Measurements from ENCODE around the gene DSG2.

- TF ChIP-seq, protein P1, sequence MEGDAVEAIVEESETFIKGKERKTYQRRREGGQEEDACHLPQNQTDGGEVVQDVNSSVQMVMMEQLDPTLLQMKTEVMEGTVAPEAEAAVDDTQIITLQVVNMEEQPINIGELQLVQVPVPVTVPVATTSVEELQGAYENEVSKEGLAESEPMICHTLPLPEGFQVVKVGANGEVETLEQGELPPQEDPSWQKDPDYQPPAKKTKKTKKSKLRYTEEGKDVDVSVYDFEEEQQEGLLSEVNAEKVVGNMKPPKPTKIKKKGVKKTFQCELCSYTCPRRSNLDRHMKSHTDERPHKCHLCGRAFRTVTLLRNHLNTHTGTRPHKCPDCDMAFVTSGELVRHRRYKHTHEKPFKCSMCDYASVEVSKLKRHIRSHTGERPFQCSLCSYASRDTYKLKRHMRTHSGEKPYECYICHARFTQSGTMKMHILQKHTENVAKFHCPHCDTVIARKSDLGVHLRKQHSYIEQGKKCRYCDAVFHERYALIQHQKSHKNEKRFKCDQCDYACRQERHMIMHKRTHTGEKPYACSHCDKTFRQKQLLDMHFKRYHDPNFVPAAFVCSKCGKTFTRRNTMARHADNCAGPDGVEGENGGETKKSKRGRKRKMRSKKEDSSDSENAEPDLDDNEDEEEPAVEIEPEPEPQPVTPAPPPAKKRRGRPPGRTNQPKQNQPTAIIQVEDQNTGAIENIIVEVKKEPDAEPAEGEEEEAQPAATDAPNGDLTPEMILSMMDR (IDR thresholded peaks at IDR 0.05): no peak
- TF ChIP-seq POLR2A (IDR thresholded peaks at IDR 0.05) (no peak), EP300 (IDR thresholded peaks at IDR 0.05) (no peak)
Measured at GRCh38 chr18:31482051-31482450, 15.9 kb upstream of the DSG2 start.

Data from tibial nerve (tissue), 4 donors.